GM12892 (cell line): Measurements from ENCODE around the gene WDR31.

Source experiments
- POLR2A ChIP-seq: IDR thresholded peaks from 2 replicates; pipeline ENCODE4 v1.6.1; 2011; ENCODE audit warnings: low read depth, low read length, control low read depth
- POLR2AphosphoS5 ChIP-seq: IDR thresholded peaks from 2 replicates; pipeline ENCODE4 v1.6.1; 2011; ENCODE audit warnings: low read depth, low read length, control low read depth
- TAF1 ChIP-seq: IDR thresholded peaks from 2 replicates; pipeline ENCODE4 v1.6.1; 2011; ENCODE audit warnings: low read depth, mild to moderate bottlenecking, control low read depth, low read length, borderline replicate concordance

- TF ChIP-seq POLR2A (no peak), POLR2AphosphoS5 (no peak), TAF1 (no peak)
Observed at GRCh38 chr9:113373256-113373655, 33.2 kb upstream of the WDR31 start.
